Stimulated activated CD4-positive, alpha-beta T cell treated with anti-CD3 and anti-CD28 coated beads, Interleukin-4, amount 100 ng/mL, for 48 hours (primary cell): Measurements from ENCODE around the gene SLC25A3.
"Not testable (repeated sequence)": the region's sequence is repeated elsewhere in the genome, so short reads cannot be mapped to it uniquely, and the experiment has no call there.

Source experiments
- DNase-seq, 2 donors: peaks; one replicate each; pipeline ENCODE4 v3.0.0-alpha.2; 2020; ENCODE audit warnings: low read depth in 2 of 2

Gene SLC25A3

DNA sequence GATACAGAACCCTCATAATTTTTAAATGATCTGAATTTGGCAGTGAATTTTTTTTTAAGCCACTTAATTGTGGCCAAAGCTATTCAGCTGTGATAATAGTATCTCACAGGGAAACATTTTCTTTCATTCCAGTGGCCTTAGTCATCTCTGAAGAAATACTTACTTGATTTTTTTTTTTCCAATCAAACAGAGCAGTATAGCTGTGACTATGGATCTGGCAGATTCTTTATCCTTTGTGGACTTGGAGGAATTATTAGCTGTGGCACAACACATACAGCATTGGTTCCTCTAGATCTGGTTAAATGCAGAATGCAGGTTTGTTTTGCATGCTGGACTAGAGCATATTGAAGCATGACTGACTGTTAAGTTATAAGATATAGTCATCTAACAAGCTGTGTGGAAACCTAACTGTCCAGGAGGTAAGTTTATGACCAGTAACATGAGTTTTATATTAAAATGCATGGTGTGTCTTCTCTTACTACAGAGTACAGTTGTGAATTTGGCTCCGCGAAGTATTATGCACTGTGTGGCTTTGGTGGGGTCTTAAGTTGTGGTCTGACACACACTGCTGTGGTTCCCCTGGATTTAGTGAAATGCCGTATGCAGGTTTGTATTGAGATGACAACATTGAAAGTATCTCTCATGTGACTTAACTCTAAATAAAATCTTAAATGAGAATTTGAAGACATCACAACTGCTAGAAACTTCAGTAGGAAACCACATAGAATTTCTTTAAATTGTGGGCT, 1.9 kb downstream of the SLC25A3 start:
- DNase-seq: peak in 1 of 2 donors; percentile 11

DNA sequence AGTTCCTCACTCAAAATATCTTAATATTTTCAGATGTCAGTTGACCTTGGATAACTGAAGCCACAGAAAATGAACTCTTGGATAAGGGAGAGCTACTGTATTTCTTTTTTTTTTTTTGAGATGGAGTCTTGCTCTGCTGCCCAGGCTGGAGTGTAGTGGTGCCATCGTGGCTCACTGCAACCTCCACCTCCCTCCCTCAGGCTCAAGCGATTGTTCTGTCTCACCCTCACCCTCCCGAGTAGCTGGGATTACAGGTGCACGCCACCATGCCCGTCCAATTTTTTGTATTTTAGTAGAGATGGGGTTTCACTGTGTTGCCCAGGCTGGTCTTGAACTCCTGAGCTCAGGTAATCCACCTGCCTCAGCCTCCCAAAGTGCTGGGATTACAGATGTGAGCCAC, 3.8 kb downstream of the SLC25A3 start:
- DNase-seq: not testable (repeated sequence)

- DNase-seq: no peak
Measured at GRCh38 chr12:98601924-98602323, 8.4 kb downstream of the SLC25A3 start.

DNA sequence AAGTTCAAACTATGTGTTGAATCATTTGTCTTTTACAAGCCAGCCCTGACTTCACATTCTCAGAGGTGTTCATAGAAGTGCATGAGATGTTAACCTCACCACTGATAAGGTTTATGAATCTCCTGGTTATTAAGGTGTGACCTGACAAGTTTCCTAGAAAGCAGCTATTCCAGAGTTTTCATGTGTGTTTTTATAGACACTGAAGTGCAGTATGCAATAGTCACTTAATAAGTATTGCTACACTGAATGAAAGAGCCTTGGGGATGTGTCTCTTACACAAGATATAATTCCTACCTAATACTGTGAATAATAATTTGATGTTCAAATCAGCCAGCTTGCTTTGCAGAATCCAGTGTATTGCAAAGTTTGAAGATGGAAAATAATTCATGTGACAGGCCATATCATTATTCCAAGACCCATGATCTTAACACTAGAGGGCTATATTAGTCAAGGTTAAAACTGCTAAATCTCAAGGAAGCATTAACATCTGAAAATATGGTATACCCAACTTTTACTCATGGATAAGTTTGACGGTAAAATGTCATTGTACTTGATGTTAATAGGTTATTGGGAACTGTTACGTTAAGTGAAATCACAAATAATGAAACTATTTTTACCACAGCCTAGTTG, 13.0 kb downstream of the SLC25A3 start:
- DNase-seq: no peak

DNA sequence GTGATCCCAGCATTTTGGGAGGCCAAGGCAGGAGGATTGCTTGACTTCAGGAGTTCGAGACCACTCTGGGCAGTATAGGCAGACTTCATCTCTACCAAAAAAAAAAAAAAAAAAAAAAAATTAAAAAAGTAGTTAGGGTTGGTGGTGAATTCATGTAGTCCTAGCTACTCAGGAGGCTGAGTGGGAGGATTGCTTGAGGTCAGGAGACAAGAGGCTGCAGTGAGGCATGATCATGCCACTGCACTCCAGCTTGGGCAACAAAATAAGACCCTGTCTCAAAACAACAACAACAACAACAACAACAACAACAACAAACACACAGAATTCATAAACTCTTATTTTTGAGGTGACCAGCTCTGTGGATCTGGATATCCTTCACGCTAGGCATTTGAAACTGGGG, 17.1 kb downstream of the SLC25A3 start:
- DNase-seq: no peak

DNA sequence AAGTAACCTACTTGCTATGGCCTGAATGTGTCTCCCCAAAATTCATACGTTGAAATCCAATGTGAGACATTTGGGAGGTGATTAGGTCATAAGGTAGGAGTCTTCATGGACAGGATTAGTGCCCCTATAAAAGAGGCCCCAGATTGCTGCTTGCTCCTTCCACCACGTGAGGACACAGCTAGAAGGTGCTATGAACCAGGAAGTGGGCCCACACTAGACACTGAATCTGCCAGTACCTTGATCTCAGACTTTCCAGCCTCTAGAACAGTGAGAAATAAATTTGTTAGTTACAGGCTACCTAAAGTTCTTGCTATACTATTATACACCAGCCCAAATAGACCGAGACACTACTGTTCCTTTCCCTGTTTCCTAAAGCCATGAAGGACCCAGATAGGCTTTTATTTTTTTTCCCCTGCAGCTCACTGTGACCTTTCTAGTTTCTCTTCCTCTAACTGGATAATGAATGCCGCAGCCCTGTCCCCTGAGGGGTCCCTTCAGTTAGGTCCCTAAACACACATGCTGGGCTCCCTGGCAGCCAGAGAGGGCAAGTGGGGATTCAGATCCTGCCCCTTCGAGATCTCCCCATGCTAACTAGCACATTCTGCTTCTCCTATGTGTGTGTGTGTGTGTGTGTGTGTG, 19.3 kb downstream of the SLC25A3 start:
- no peak for DNase-seq

DNA sequence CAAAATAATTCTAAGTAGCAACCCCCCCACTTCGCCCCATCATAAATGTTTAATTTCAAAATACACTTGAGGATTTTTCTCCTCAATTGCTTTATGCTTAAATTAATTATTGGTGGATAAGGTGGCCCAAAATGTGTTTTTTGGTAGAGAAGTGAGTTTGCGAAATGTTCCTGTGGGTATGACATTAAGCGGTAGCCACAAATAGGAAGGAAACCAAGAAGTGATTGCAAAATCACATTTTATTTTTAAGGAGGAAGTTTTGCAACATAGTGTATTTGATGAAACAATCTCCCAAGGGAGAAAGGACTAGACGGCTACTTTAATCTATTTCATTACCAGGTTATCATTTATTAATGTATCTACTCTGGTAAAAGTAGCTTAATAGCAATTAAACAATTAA, 25.5 kb downstream of the SLC25A3 start:
- DNase-seq: no peak

DNA sequence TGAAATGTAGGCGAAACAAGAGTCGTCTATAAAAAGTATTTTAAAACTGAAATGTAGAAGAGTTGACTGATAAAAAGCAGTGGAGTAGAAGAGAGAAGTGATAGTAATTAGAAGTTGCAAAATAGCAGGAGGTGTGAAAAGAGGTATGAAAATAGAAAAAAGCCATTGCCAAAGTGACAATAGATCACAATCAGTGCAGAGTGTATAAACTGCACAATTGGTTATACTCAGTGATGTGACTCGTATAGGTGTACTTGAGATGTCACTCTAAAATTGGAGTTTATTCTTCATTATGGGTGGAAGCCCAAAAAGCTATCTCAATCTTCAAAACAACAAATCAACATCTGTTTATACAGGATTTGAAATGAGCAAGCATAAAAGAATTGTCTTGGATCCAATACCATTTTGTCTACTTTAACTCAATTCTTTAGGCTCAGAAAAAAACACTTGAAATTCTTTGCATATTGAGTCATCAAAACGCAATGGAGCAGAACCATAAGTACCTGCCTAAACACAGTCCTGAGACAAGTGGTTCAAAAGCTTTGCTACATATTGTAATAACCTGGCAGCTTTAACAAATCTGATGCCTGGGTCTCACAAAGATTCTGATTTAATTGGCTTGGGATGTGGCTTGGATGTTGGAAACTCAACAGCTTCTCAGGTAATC, 42.3 kb downstream of the SLC25A3 start:
- no peak for DNase-seq

DNA sequence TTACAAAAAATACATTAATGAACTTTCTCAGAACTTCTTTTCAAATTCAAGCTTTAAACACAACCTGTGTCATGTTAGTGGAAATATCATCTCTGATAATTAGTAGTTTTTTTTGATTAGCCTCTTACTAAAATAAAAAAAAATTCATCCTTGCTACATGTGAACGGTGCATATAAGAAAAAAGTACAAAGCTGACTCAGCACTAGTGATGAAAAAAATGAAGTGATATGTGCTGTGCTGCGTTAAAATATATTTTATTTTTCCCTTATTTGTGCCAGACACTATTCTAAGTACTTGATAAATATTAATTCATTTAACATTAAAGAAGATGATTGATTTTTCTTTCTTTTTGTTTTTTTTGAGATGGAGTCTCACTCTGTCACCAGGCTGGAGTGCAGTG, 43.6 kb downstream of the SLC25A3 start:
- no peak for DNase-seq

GRCh38 chr12:98638009-98638408, 44.5 kb downstream of the SLC25A3 start:
- DNase-seq: no peak

DNA sequence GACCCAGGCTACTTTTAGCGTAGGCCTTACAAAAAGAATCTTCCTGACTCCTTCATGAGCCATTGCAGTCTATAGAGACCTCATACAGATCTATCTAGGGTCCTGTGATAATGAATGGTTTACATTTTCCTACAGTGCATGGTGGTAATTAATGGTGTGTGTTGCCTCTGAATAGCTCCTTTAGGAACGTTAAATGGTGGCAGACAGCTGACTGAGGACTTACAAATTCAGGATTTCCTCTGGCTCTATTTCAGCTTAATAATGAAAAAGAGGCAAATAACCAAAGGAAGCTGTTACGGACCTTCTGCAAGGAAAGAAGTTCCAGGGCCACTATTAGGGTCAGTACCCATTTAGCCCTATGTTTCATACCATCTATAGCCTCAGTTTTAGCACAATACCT, 46.0 kb downstream of the SLC25A3 start:
- no peak for DNase-seq

- DNase-seq: not testable (repeated sequence)
Measured at GRCh38 chr12:98642801-98643200, 49.3 kb downstream of the SLC25A3 start.

- DNase-seq: no peak
Measured at GRCh38 chr12:98644433-98644711, 50.9 kb downstream of the SLC25A3 start.

DNA sequence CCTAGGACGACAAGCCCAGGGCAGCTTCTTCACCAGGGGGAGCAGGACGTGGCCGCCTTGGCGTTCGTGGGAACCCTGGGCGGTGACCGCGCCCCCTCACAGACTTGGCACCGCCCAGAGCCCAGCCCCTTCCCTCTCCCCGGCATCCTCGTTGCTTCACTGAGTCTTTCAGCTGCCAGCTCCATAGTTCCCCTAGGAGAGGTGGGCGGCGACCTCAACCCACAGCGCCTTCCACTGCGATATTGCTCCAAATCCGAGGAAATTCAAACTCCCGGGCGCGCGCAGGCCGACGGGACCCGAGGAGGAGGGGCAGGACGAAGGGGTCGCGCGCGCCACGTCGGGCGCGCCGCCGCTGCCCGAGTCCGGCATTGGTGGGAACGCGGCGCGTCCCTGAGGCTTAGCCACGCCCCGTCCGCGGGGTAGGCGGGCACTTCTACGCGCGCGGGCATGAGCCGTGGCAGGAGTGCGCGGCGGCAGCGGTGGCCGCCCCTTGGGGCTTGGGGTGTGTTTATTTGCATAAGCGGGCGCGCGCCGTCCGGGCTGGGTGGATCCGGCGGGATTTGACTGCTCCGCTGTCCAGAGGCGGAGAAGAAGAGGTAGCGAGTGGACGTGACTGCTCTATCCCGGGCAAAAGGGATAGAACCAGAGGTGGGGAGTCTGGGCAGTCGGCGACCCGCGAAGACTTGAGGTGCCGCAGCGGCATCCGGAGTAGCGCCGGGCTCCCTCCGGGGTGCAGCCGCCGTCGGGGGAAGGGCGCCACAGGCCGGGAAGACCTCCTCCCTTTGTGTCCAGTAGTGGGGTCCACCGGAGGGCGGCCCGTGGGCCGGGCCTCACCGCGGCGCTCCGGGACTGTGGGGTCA, 51.5 kb downstream of the SLC25A3 start, which contains the start of the genes APAF1 and IKBIP:
Gene APAF1 (plus strand): TSS at position 579 of the 860 bp plus-strand sequence. CDS start 3,070 bp downstream, outside the sequence.
Gene IKBIP (minus strand): TSS at position 77 of the 860 bp plus-strand sequence. CDS start 87 bp downstream, outside the sequence.
- peak; percentile 95 to 96 for DNase-seq

GRCh38 chr12:98645572-98646067, 52.1 kb downstream of the SLC25A3 start:
- DNase-seq: peak in 1 of 2 donors; percentile 2

- DNase-seq: no peak
Measured at GRCh38 chr12:98646294-98647090, 53.0 kb downstream of the SLC25A3 start.

GRCh38 chr12:98651328-98651727, 57.8 kb downstream of the SLC25A3 start:
- DNase-seq: no peak

DNA sequence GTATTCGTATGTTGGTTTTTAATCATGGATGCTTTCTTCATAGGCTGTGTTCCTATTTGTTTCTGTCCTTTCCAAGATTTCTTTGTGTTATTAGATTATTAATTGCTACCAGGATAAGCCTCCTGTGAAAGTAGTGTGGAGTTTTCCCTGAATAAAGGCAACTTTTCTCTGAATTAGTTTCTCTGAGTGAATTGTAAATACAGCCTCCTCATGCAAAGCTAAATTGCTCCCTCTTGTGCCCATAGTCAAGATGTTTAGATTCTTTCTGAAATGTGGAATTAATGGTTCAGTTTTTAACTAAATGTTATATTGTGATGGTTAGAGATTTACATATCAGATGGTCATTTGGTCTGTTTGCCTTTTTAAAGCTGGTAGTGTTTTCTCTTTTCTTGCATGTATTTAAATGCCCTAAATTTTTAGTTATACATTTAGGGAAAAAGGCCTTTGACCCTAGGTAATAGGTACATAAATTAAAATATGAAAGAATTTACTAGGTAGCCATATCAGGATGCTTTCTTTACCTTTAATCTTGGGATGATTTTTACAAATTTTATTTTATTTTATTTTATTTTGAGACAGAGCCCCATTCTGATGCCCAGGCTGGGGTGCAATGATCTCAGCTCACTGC, 60.5 kb downstream of the SLC25A3 start:
- DNase-seq: no peak
